KMS-11 (cell line): ENCODE measurements around the gene EGFL8.

Experiments used
- H2AFZ ChIP-seq: fragments of 200-600 bp; sonication (generic); 2 replicates; pipeline ENCODE4 v1.6.1; 2016; ENCODE audit warnings: antibody characterized with exemption, mixed run types, low read depth
- H3K27ac ChIP-seq: fragments of 200-600 bp; sonication (generic); 2 replicates; pipeline ENCODE4 v1.6.1; 2016; ENCODE audit warnings: mild to moderate bottlenecking, mixed run types
- H3K27me3 ChIP-seq: fragments of 200-600 bp; sonication (generic); 2 replicates; pipeline ENCODE4 v1.6.1; 2017; ENCODE audit warnings: mild to moderate bottlenecking, low read depth, mixed run types, moderate library complexity; ENCODE audit not compliant: insufficient read depth
- H3K36me3 ChIP-seq: fragments of 200-600 bp; sonication (generic); 2 replicates; pipeline ENCODE4 v1.6.1; 2017; ENCODE audit warnings: mild to moderate bottlenecking, mixed run types; ENCODE audit not compliant: insufficient read depth
- H3K4me1 ChIP-seq: fragments of 200-600 bp; sonication (generic); 2 replicates; pipeline ENCODE4 v1.6.1; 2016; ENCODE audit warnings: mild to moderate bottlenecking, low read depth, mixed run types; ENCODE audit not compliant: poor library complexity, severe bottlenecking
- H3K4me2 ChIP-seq: fragments of 200-600 bp; sonication (generic); 2 replicates; pipeline ENCODE4 v1.7.0; 2016; ENCODE audit warnings: mild to moderate bottlenecking, mixed run types
- H3K4me3 ChIP-seq: fragments of 200-600 bp; sonication (generic); IDR thresholded peaks from 2 replicates; pipeline ENCODE4 v1.6.1; 2017; ENCODE audit warnings: low read depth, low read length, mixed read lengths; ENCODE audit not compliant: insufficient read depth
- H3K79me2 ChIP-seq: fragments of 200-600 bp; sonication (generic); 2 replicates; pipeline ENCODE4 v1.6.1; 2016; ENCODE audit warnings: low read depth, mixed run types; ENCODE audit not compliant: insufficient read depth
- H3K9ac ChIP-seq: fragments of 200-600 bp; sonication (generic); 2 replicates; pipeline ENCODE4 v1.6.1; 2016; ENCODE audit warnings: mild to moderate bottlenecking, mixed run types
- H4K20me1 ChIP-seq: fragments of 200-600 bp; sonication (generic); 2 replicates; pipeline ENCODE4 v1.6.1; 2016; ENCODE audit warnings: mild to moderate bottlenecking, mixed run types; ENCODE audit not compliant: insufficient read depth
- TF ChIP-seq, protein P1 (sequence below): fragments of 200-600 bp; sonication (generic); conservative IDR thresholded peaks from 2 replicates; pipeline ENCODE4 v1.6.1; 2017; ENCODE audit warnings: low read depth, mild to moderate bottlenecking, antibody characterized with exemption, low read length, moderate library complexity, mixed read lengths

Gene EGFL8

DNA sequence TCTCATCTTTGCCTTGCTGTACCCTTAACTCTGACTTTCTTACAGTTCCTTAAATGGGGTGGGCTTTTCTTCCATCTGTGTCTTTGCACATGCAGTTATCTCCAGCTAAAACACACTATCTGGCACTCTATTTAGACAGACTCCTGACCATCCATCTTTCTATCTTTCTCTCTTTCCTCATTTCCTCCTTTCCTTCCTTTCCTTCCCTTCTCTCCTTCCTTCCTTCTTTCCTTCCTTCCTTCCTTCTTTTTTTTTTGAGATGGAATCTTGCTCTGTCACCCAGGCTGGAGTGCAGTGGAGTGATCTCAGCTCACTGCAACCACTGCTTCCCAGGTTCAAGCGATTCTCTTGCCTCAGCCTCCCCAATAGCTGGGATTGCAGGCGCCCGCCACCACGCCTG lies 51.2 kb downstream of the EGFL8 start:
- no peak overlapping the region for H3K4me3 ChIP-seq
- H3K36me3 ChIP-seq: no peaks in the 10 kb centered on the region
- no peak overlapping the region for H3K9ac ChIP-seq
- no peak overlapping the region for H3K4me2 ChIP-seq
- H3K4me1 ChIP-seq: no peaks in the 10 kb centered on the region
- no peak overlapping the region for H2AFZ ChIP-seq
- H4K20me1 ChIP-seq: no peaks in the 10 kb centered on the region
- no peaks in the 10 kb centered on the region; the same call in 1 of the 2 replicates for H3K27me3 ChIP-seq
- TF ChIP-seq, protein P1, sequence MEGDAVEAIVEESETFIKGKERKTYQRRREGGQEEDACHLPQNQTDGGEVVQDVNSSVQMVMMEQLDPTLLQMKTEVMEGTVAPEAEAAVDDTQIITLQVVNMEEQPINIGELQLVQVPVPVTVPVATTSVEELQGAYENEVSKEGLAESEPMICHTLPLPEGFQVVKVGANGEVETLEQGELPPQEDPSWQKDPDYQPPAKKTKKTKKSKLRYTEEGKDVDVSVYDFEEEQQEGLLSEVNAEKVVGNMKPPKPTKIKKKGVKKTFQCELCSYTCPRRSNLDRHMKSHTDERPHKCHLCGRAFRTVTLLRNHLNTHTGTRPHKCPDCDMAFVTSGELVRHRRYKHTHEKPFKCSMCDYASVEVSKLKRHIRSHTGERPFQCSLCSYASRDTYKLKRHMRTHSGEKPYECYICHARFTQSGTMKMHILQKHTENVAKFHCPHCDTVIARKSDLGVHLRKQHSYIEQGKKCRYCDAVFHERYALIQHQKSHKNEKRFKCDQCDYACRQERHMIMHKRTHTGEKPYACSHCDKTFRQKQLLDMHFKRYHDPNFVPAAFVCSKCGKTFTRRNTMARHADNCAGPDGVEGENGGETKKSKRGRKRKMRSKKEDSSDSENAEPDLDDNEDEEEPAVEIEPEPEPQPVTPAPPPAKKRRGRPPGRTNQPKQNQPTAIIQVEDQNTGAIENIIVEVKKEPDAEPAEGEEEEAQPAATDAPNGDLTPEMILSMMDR: no peak
- no peak overlapping the region for H3K27ac ChIP-seq
- no peaks in the 10 kb centered on the region for H3K79me2 ChIP-seq

DNA sequence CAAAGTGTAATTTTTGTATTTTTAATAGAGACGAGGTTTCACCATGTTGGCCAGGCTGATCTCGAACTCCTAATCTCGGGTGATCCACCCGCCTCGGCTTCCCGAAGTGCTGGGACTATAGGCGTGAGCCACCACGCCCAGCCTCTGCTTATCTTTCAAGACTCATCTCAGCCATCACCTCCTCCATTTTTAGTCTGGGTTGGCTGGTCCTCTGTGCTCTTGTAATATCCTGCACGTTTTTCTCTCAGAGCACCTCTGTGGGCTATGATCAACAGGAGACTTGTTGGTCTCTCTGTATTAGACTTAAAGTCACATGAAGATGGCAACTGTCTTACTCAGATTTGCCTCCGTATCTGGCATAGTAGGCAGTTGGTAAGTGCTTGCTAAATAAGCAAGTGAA lies 51.9 kb downstream of the EGFL8 start:
- H3K4me2 ChIP-seq: no peak overlapping the region
- H3K79me2 ChIP-seq: no peaks in the 10 kb centered on the region
- no peaks in the 10 kb centered on the region; the same call in 1 of the 2 replicates for H3K27me3 ChIP-seq
- no peak overlapping the region for H3K4me3 ChIP-seq
- H3K4me1 ChIP-seq: no peaks in the 10 kb centered on the region
- no peak overlapping the region for H2AFZ ChIP-seq
- H3K27ac ChIP-seq: no peak overlapping the region
- no peak overlapping the region for H3K9ac ChIP-seq
- TF ChIP-seq, protein P1: no peak
- no peaks in the 10 kb centered on the region for H4K20me1 ChIP-seq
- no peaks in the 10 kb centered on the region for H3K36me3 ChIP-seq

DNA sequence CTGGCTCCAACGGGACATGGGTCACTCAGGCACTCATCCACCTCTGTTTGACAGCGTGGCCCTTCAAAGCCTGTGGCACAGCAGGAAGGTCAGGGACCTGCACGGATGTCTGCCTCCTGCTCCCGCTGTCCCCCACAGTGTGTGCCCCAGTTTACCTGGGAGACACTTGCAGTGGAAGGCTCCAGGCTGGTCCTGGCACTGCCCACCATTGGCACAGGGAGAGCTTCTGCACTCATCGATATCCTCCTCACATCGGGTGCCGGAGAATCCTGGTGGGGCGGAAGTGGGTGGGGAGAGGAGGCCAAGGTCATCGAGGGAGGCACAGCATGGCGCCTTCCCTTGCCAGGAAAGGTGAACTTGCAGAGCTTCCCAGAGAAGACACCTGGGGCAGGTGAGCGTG lies 52.6 kb downstream of the EGFL8 start:
- Histone ChIP-seq H3K27ac (no peak overlapping the region), H2AFZ (no peak overlapping the region), H3K4me3 (no peak overlapping the region), H3K4me2 (no peak overlapping the region), H3K27me3 (no peaks in the 10 kb centered on the region; the same call in 1 of the 2 replicates), H4K20me1 (no peaks in the 10 kb centered on the region), H3K36me3 (no peaks in the 10 kb centered on the region), H3K9ac (no peak overlapping the region), H3K79me2 (no peaks in the 10 kb centered on the region), H3K4me1 (no peaks in the 10 kb centered on the region)
- TF ChIP-seq, protein P1: no peak
